ENCODE results near the gene TRMT13.

DNA sequence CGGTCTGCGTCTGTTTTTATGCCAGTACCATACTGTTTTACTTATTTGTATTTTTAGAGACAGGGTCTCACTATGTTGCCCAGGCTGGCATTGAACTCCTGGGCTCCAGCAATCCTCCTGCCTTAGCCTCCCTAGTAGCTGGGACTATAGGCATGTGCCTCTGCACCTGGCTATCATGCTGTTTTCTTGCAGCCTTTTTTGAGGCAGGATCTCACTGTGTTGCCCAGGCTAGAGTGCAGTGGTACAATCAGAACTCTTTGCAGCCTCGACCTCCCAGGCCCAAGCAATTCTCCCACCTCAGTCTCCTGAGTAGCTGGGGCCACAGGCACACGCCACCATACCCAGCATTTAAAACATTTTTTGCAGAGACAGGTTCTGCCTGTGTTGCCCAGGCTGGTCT lies 50.4 kb downstream of the TRMT13 start:
- TF ChIP-seq, protein P1, sequence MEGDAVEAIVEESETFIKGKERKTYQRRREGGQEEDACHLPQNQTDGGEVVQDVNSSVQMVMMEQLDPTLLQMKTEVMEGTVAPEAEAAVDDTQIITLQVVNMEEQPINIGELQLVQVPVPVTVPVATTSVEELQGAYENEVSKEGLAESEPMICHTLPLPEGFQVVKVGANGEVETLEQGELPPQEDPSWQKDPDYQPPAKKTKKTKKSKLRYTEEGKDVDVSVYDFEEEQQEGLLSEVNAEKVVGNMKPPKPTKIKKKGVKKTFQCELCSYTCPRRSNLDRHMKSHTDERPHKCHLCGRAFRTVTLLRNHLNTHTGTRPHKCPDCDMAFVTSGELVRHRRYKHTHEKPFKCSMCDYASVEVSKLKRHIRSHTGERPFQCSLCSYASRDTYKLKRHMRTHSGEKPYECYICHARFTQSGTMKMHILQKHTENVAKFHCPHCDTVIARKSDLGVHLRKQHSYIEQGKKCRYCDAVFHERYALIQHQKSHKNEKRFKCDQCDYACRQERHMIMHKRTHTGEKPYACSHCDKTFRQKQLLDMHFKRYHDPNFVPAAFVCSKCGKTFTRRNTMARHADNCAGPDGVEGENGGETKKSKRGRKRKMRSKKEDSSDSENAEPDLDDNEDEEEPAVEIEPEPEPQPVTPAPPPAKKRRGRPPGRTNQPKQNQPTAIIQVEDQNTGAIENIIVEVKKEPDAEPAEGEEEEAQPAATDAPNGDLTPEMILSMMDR (IDR thresholded peaks at IDR 0.05; ENCODE audit: low read depth, low read length), result no peak
- TF ChIP-seq, protein P2, sequence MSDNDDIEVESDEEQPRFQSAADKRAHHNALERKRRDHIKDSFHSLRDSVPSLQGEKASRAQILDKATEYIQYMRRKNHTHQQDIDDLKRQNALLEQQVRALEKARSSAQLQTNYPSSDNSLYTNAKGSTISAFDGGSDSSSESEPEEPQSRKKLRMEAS (IDR thresholded peaks at IDR 0.05; ENCODE audit: low read depth, low read length), result no peak

Data from NB4 (cell line).